HepG2 (cell line): ENCODE data around the gene MRPL2. TPM values are rescaled to one million over a fixed set of nuclear protein-coding genes. Genes with fewer than 3 reads are reported as not detected.

Source experiments
- ATAC-seq: fragments of 200-7000 bp; cut with Tn5 transposase; 3 replicates; pipeline ENCODE4 v1.9.1; 2020; ENCODE audit warnings: mild to moderate bottlenecking, moderate library complexity
- BruUV-seq: library from RNA; stranded (reverse); fragments of 400-500 nt; replicated peaks from 2 replicates; lab custom pipeline; 2021; lab: Mats Ljungman, UMichigan
- CTCF ChIA-PET: fragments of 300-600 bp; formaldehyde crosslinking; extraction: SDS; loops from one replicate; lab custom pipeline; 2021; ENCODE audit warnings: low total read pairs, inconsistent platforms, low intra/inter-chr PET ratio; lab: Yijun Ruan, JAX
- POLR2A ChIA-PET: fragments of 350-600 bp; sonication (Branson Sonifier 250); formaldehyde crosslinking; loops from one replicate; lab custom pipeline; 2020; ENCODE audit warnings: antibody characterized with exemption, inconsistent platforms; lab: Yijun Ruan, JAX
- DNase-seq: peaks from one replicate; pipeline ENCODE4 v3.0.0-alpha.2; 2015; ENCODE audit warnings: low spot score
- FAIRE-seq: peaks from 3 replicates; lab custom pipeline; 2011; peaks lifted over from hg19 to GRCh38; lab: Jason Lieb, UNC
- H2AFZ ChIP-seq: one replicate; pipeline ENCODE4 v1.6.1; 2011; ENCODE audit warnings: low read length, inconsistent platforms
- H3K27ac ChIP-seq: fragments of 300-600 bp; 3 replicates; pipeline ENCODE4 v1.8.0; 2011; ENCODE audit warnings: mixed run types, mild to moderate bottlenecking, mixed read lengths, low read length, inconsistent platforms; ENCODE audit not compliant: insufficient read depth; ENCODE audit errors: extremely low read length
- H3K27me3 ChIP-seq, 2 experiments: fragments of 200-600 bp in 1 of 2; 2 replicates in 1 of 2; 3 replicates in 1 of 2; pipeline versions ENCODE4 v1.6.0 to v1.8.0; 2011; ENCODE audit warnings: low read length in 2 of 2, mild to moderate bottlenecking in 2 of 2, moderate library complexity in 2 of 2, inconsistent platforms in 1 of 2; ENCODE audit not compliant: insufficient read depth in 2 of 2, control insufficient read depth in 1 of 2
- H3K36me3 ChIP-seq, 2 experiments: fragments of 200-600 bp in 1 of 2; replicated peaks in 1 of 2; 2 replicates in 1 of 2; 3 replicates in 1 of 2; pipeline versions ENCODE4 v1.5.1 to v1.8.0; 2011; ENCODE audit warnings: low read length in 2 of 2, inconsistent platforms in 1 of 2; ENCODE audit not compliant: insufficient read depth in 2 of 2, control insufficient read depth in 1 of 2
- H3K4me1 ChIP-seq: 2 replicates; pipeline ENCODE4 v1.5.1; 2012; ENCODE audit warnings: low read length, inconsistent platforms; ENCODE audit not compliant: insufficient read depth
- H3K4me2 ChIP-seq: 2 replicates; pipeline ENCODE4 v1.6.0; 2011; ENCODE audit warnings: low read depth, low read length, inconsistent platforms
- H3K4me3 ChIP-seq, 3 experiments: fragments of 200-600 bp in 1 of 3; sonication (generic), shearing (Covaris generic) in 1 of 3; replicated peaks in 1 of 3; 2 replicates each; pipeline ENCODE4 v1.5.1; 2011 to 2016; ENCODE audit warnings: low read length in 3 of 3, inconsistent platforms in 2 of 3, low read depth in 2 of 3, mild to moderate bottlenecking in 2 of 3, control low read depth in 1 of 3, mixed read lengths in 1 of 3; ENCODE audit not compliant: insufficient read depth in 1 of 3
- H3K79me2 ChIP-seq: one replicate; pipeline ENCODE4 v1.6.1; 2011; ENCODE audit warnings: low read length, inconsistent platforms; ENCODE audit not compliant: insufficient read depth
- H3K9ac ChIP-seq: 2 replicates; pipeline ENCODE4 v1.6.0; 2011; ENCODE audit warnings: mild to moderate bottlenecking, low read depth, low read length, inconsistent platforms; ENCODE audit not compliant: insufficient read depth
- H3K9me3 ChIP-seq: 2 replicates; pipeline ENCODE4 v1.5.1; 2012; ENCODE audit warnings: mild to moderate bottlenecking, low read length
- H4K20me1 ChIP-seq: 2 replicates; pipeline ENCODE4 v1.6.0; 2011; ENCODE audit warnings: inconsistent platforms, mild to moderate bottlenecking, low read length, moderate library complexity; ENCODE audit not compliant: insufficient read depth
- KMT2A ChIP-seq: sonication (generic); formaldehyde crosslinking; IDR thresholded peaks from 2 replicates; pipeline ENCODE4 v1.4.0; 2020; ENCODE audit warnings: missing genetic modification reagents
- TEAD3 ChIP-seq: optimal IDR thresholded peaks from 2 replicates; pipeline ENCODE3; 2016; ENCODE audit warnings: borderline replicate concordance
- WGBS: methylation state at CpG from one replicate; pipeline ENCODE4 v1.1.6; 2017; ENCODE audit warnings: low lambda C conversion rate; 5-methylcytosine and 5-hydroxymethylcytosine counted together
- in situ Hi-C: cut with HindIII; loops from 2 replicates; pipeline ENCODE4 v1.10.0; 2017; ENCODE audit warnings: low pct_unique_long_range_greater_than_20kb; ENCODE audit not compliant: extremely low pct_ligation_motif_present
- intact Hi-C: fragments of 100-400 bp; cut with micrococcal nuclease; formaldehyde crosslinking; loops from one replicate; pipeline ENCODE4 v1.10.0; 2022; ENCODE audit not compliant: unreplicated experiment
- polyA plus RNA-seq, 8 experiments: library from polyadenylated mRNA; depleted of rRNA in 3 of 8; stranded (reverse) in 7 of 8; unstranded in 1 of 8; fragments of >200 nt; fragmentation: Illumina TruSeq in 4 of 8; extraction: Trizol in 4 of 8; gene quantifications; 2 replicates each; pipeline versions ENCODE4 v1.2.1 to v1.2.3, GENCODE V29; 2011 to 2016; ENCODE audit warnings: low read depth in 4 of 8, missing spikeins in 1 of 8, mixed read lengths in 1 of 8; ENCODE audit not compliant: insufficient read depth in 1 of 8
- total RNA-seq, 5 experiments: library from RNA; depleted of rRNA; stranded (reverse); fragments of >200 nt; fragmentation: Illumina TruSeq; extraction: Trizol; gene quantifications; 2 replicates each; pipeline ENCODE4 v1.2.3, GENCODE V29; 2016; ENCODE audit warnings: low read depth in 1 of 5
- TF ChIP-seq, protein P1 (sequence below): sonication (generic); formaldehyde crosslinking; IDR thresholded peaks from 2 replicates; pipeline ENCODE4 v1.8.0; 2022; ENCODE audit warnings: mild to moderate bottlenecking, missing genetic modification reagents, moderate library complexity
- TF ChIP-seq, protein P2 (sequence below): sonication (generic); formaldehyde crosslinking; IDR thresholded peaks from 2 replicates; pipeline ENCODE4 v1.4.0; 2020; ENCODE audit warnings: missing genetic modification reagents

MRPL2 gene
- total and polyA plus RNA-seq, 2 of the 13 experiments (the other 11 are each of a cell fraction or from before 2014, with no cell fraction given): 56.8 to 65.6 TPM

GRCh38 chr6:43088654-43089056, 29.4 kb upstream of the MRPL2 start:
- peak overlapping the region; percentile 92 for H3K27ac ChIP-seq
- TF ChIP-seq, protein P1, sequence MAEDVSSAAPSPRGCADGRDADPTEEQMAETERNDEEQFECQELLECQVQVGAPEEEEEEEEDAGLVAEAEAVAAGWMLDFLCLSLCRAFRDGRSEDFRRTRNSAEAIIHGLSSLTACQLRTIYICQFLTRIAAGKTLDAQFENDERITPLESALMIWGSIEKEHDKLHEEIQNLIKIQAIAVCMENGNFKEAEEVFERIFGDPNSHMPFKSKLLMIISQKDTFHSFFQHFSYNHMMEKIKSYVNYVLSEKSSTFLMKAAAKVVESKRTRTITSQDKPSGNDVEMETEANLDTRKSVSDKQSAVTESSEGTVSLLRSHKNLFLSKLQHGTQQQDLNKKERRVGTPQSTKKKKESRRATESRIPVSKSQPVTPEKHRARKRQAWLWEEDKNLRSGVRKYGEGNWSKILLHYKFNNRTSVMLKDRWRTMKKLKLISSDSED: no peak
- peak; percentile 10 for TF ChIP-seq TEAD3 (CRISPR knock-in tag)
- TF ChIP-seq, protein P2, sequence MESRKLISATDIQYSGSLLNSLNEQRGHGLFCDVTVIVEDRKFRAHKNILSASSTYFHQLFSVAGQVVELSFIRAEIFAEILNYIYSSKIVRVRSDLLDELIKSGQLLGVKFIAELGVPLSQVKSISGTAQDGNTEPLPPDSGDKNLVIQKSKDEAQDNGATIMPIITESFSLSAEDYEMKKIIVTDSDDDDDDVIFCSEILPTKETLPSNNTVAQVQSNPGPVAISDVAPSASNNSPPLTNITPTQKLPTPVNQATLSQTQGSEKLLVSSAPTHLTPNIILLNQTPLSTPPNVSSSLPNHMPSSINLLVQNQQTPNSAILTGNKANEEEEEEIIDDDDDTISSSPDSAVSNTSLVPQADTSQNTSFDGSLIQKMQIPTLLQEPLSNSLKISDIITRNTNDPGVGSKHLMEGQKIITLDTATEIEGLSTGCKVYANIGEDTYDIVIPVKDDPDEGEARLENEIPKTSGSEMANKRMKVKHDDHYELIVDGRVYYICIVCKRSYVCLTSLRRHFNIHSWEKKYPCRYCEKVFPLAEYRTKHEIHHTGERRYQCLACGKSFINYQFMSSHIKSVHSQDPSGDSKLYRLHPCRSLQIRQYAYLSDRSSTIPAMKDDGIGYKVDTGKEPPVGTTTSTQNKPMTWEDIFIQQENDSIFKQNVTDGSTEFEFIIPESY (CRISPR knock-in tag): peak; percentile 10; the same call in 1 of the 2 replicates
- TF ChIP-seq KMT2A: peak; percentile 32; the same call in 1 of the 2 replicates
- peaks cover 91% of the 10 kb centered on the region for H3K79me2 ChIP-seq
- peak overlapping the region in 1 of 3 experiments; percentile 74; a peak in 1 of 6 replicates for H3K4me3 ChIP-seq
- H3K9me3 ChIP-seq: no peaks in the 10 kb centered on the region
- H3K36me3 ChIP-seq: no peaks in the 10 kb centered on the region
- WGBS: 86% methylated on average over 4 of the region's 4 CpGs
- ChIA-PET CTCF (no interaction called here), POLR2A (interaction anchor here (0.7 to 5.5 kb wide), 7 partner anchors 9 to 105 kb away, joined by 3 to 67 read pairs (median 8); partner anchors contain the start of genes KLC4, MRPL2, PPP2R5D and PTK7)
- H4K20me1 ChIP-seq: no peaks in the 10 kb centered on the region
- FAIRE-seq (no peak), DNase-seq (no peak), ATAC-seq (no peak)
- H3K4me2 ChIP-seq: peak overlapping the region; percentile 91
- H2AFZ ChIP-seq: no peak overlapping the region
- intact Hi-C loops: no loop called here
- peaks cover 77% of the 10 kb centered on the region for H3K4me1 ChIP-seq
- in situ Hi-C loops: no loop called here
- BruUV-seq: no TSS peak
- H3K27me3 ChIP-seq: no peaks in the 10 kb centered on the region
- no peak overlapping the region for H3K9ac ChIP-seq
